Suprapubic skin (tissue), 4 donors: ENCODE results near the gene C3orf49. TPM values are rescaled to one million over a fixed set of nuclear protein-coding genes. Genes with fewer than 3 reads are reported as not detected.

Experiments used
- DNase-seq, 2 donors: peaks; one replicate each; pipeline ENCODE4 v3.0.0-alpha.2; 2019; ENCODE audit warnings: low spot score in 2 of 2
- H3K27ac ChIP-seq: fragments of 200-600 bp; sonication (generic); one replicate; pipeline ENCODE4 v1.5.1; 2019
- H3K27me3 ChIP-seq: fragments of 200-600 bp; sonication (generic); one replicate; pipeline ENCODE4 v1.5.1; 2019
- H3K36me3 ChIP-seq: fragments of 200-600 bp; sonication (generic); one replicate; pipeline ENCODE4 v1.5.1; 2019
- H3K4me1 ChIP-seq: fragments of 200-600 bp; sonication (generic); one replicate; pipeline ENCODE4 v1.5.1; 2019
- H3K4me3 ChIP-seq: fragments of 200-600 bp; sonication (generic); one replicate; pipeline ENCODE4 v1.5.1; 2019; ENCODE audit warnings: mild to moderate bottlenecking
- H3K9me3 ChIP-seq: fragments of 200-600 bp; sonication (generic); one replicate; pipeline ENCODE4 v1.5.1; 2019
- CTCF ChIP-seq, 2 donors: fragments of 200-600 bp in 1 of 2; fragments of 450-650 bp in 1 of 2; sonication (generic) in 1 of 2; IDR thresholded peaks; one replicate each; pipeline ENCODE4 v1.5.1; 2016 to 2019; ENCODE audit warnings: antibody characterized with exemption in 2 of 2, mild to moderate bottlenecking in 1 of 2, moderate library complexity in 1 of 2
- EP300 ChIP-seq: sonication (generic); formaldehyde crosslinking; IDR thresholded peaks from one replicate; pipeline ENCODE4 v1.6.1; 2017; ENCODE audit warnings: antibody characterized with exemption
- POLR2A ChIP-seq, 2 donors: fragments of 450-650 bp; IDR thresholded peaks; one replicate each; pipeline ENCODE4 v1.6.1; 2017; ENCODE audit warnings: antibody characterized with exemption in 2 of 2, mild to moderate bottlenecking in 2 of 2, moderate library complexity in 2 of 2
- POLR2AphosphoS5 ChIP-seq, 3 donors: sonication (generic); formaldehyde crosslinking; IDR thresholded peaks; one replicate each; pipeline ENCODE4 v1.6.1; 2017; ENCODE audit warnings: antibody characterized with exemption in 3 of 3
- WGBS: methylation state at CpG from one replicate; pipeline ENCODE4 v1.1.5; 2018; 5-methylcytosine and 5-hydroxymethylcytosine counted together
- total RNA-seq, 4 donors: library from RNA; depleted of rRNA; stranded (reverse); fragments of >200 nt; gene quantifications; one replicate each; pipeline ENCODE4 v1.1.0, GENCODE V29; 2016

Gene C3orf49
- total RNA-seq, 4 donors from 2014 or later: not detected

- TF ChIP-seq CTCF (IDR thresholded peaks at IDR 0.05): no peak
- TF ChIP-seq POLR2A (IDR thresholded peaks at IDR 0.05): no peak
- TF ChIP-seq EP300: no peak
- no peak for TF ChIP-seq POLR2AphosphoS5 (IDR thresholded peaks at IDR 0.05)
- no peak for DNase-seq
- whole genome bisulfite sequencing: 90% methylated on average over 2 of the region's 2 CpGs
- H3K27ac ChIP-seq: no peak overlapping the region
- no peaks in the 10 kb centered on the region for H3K27me3 ChIP-seq
- no peak overlapping the region for H3K4me3 ChIP-seq
- H3K4me1 ChIP-seq: no peaks in the 10 kb centered on the region
- H3K36me3 ChIP-seq: no peaks in the 10 kb centered on the region
- H3K9me3 ChIP-seq: no peaks in the 10 kb centered on the region
These were observed 20.1 kb upstream of the C3orf49 start for GRCh38 chr3:63798949-63799348.

- H3K36me3 ChIP-seq: no peaks in the 10 kb centered on the region
- no peaks in the 10 kb centered on the region for H3K4me1 ChIP-seq
- H3K27me3 ChIP-seq: no peaks in the 10 kb centered on the region
- no peaks in the 10 kb centered on the region for H3K9me3 ChIP-seq
- TF ChIP-seq POLR2A (IDR thresholded peaks at IDR 0.05) (no peak), EP300 (no peak), CTCF (IDR thresholded peaks at IDR 0.05) (no peak), POLR2AphosphoS5 (IDR thresholded peaks at IDR 0.05) (no peak)
- 48% methylated on average over 5 of the region's 5 CpGs for WGBS
- no peak for DNase-seq
- H3K4me3 ChIP-seq: no peak overlapping the region
- H3K27ac ChIP-seq: no peak overlapping the region
These were observed 19.0 kb upstream of the C3orf49 start for GRCh38 chr3:63800097-63800496.

- Histone ChIP-seq H3K4me3 (no peak overlapping the region), H3K36me3 (no peaks in the 10 kb centered on the region), H3K27me3 (no peaks in the 10 kb centered on the region), H3K27ac (no peak overlapping the region), H3K9me3 (peaks cover 6% of the 10 kb centered on the region), H3K4me1 (no peaks in the 10 kb centered on the region)
- 92% methylated on average over 5 of the region's 5 CpGs for WGBS
- no peak for DNase-seq
- no peak for TF ChIP-seq POLR2AphosphoS5 (IDR thresholded peaks at IDR 0.05)
- no peak for TF ChIP-seq POLR2A (IDR thresholded peaks at IDR 0.05)
- TF ChIP-seq EP300: no peak
- TF ChIP-seq CTCF (IDR thresholded peaks at IDR 0.05): no peak
These were observed 15.2 kb upstream of the C3orf49 start for GRCh38 chr3:63803911-63804310.

- Histone ChIP-seq H3K27ac (no peak overlapping the region), H3K36me3 (no peaks in the 10 kb centered on the region), H3K4me3 (no peak overlapping the region), H3K27me3 (no peaks in the 10 kb centered on the region), H3K4me1 (no peaks in the 10 kb centered on the region), H3K9me3 (peaks cover 6% of the 10 kb centered on the region)
- WGBS: 74% methylated on average over 5 of the region's 5 CpGs
- TF ChIP-seq EP300 (no peak), POLR2A (IDR thresholded peaks at IDR 0.05) (no peak), POLR2AphosphoS5 (IDR thresholded peaks at IDR 0.05) (no peak), CTCF (IDR thresholded peaks at IDR 0.05) (no peak)
- DNase-seq: no peak
These were observed 11.0 kb upstream of the C3orf49 start for GRCh38 chr3:63807961-63808565.

- no peak overlapping the region for H3K27ac ChIP-seq
- no peaks in the 10 kb centered on the region for H3K36me3 ChIP-seq
- no peaks in the 10 kb centered on the region for H3K4me1 ChIP-seq
- peaks cover 6% of the 10 kb centered on the region for H3K9me3 ChIP-seq
- no peak overlapping the region for H3K4me3 ChIP-seq
- WGBS: 71% methylated on average over 3 of the region's 3 CpGs
- TF ChIP-seq POLR2A (IDR thresholded peaks at IDR 0.05) (no peak), POLR2AphosphoS5 (IDR thresholded peaks at IDR 0.05) (no peak), CTCF (IDR thresholded peaks at IDR 0.05) (no peak), EP300 (no peak)
- no peak for DNase-seq
- H3K27me3 ChIP-seq: no peaks in the 10 kb centered on the region
These were observed 10.5 kb upstream of the C3orf49 start for GRCh38 chr3:63808633-63809032.
